Immature natural killer cell (primary cell): ENCODE data around the gene DNAJC1. TPM values are rescaled to one million over a fixed set of nuclear protein-coding genes. Genes with fewer than 3 reads are reported as not detected.

Experiments used
- DNase-seq, 3 donors: peaks; one replicate each; pipeline ENCODE4 v3.0.0; 2022; ENCODE audit warnings: mixed read lengths in 1 of 3
- H3K27ac Mint-ChIP-seq, 6 donors: one replicate each; pipeline ENCODE4 v1.8.0; 2020; ENCODE audit warnings: mixed read lengths in 6 of 6, mild to moderate bottlenecking in 5 of 6, inconsistent platforms in 4 of 6, moderate library complexity in 3 of 6
- H3K27me3 Mint-ChIP-seq, 3 donors: one replicate each; pipeline ENCODE4 v1.8.0; 2020 to 2021; ENCODE audit warnings: low read depth in 3 of 3, mild to moderate bottlenecking in 3 of 3, mixed read lengths in 3 of 3, moderate library complexity in 3 of 3, inconsistent platforms in 1 of 3
- H3K36me3 Mint-ChIP-seq, 3 donors: one replicate each; pipeline ENCODE4 v1.8.0; 2020; ENCODE audit warnings: mixed read lengths in 3 of 3, inconsistent platforms in 2 of 3, mild to moderate bottlenecking in 2 of 3
- H3K4me1 Mint-ChIP-seq, 2 donors: one replicate each; pipeline ENCODE4 v1.8.0; 2020; ENCODE audit warnings: inconsistent platforms in 2 of 2, mild to moderate bottlenecking in 2 of 2, mixed read lengths in 2 of 2, moderate library complexity in 1 of 2
- H3K4me3 Mint-ChIP-seq, 5 donors: one replicate each; pipeline ENCODE4 v1.8.0; 2020; ENCODE audit warnings: mild to moderate bottlenecking in 5 of 5, mixed read lengths in 5 of 5, inconsistent platforms in 3 of 5, moderate library complexity in 3 of 5
- H3K9me3 Mint-ChIP-seq, 6 donors: one replicate each; pipeline ENCODE4 v1.8.0; 2020; ENCODE audit warnings: mild to moderate bottlenecking in 6 of 6, mixed read lengths in 6 of 6, inconsistent platforms in 4 of 6, moderate library complexity in 3 of 6
- polyA plus RNA-seq, 3 donors: library from polyadenylated mRNA; unstranded; fragments of 300-500 nt; fragmentation: Illumina TruSeq; gene quantifications; one replicate each; pipeline ENCODE4 v1.2.3, GENCODE V29; 2021

Gene DNAJC1
- polyA plus RNA-seq, 3 donors from 2014 or later, result 25.6 to 69.3 (median 67.4) TPM

- DNase-seq, result no peak
- H3K4me1 Mint-ChIP-seq, result peaks cover 18 to 58% of the 10 kb centered on the region in 2 donors
- H3K9me3 Mint-ChIP-seq, result peaks cover 0 to 5% (median under 1%) of the 10 kb centered on the region in 6 donors
- H3K27ac Mint-ChIP-seq, result no peak overlapping the region
- H3K27me3 Mint-ChIP-seq, result peaks cover 0 to 1% (median 0%) of the 10 kb centered on the region in 3 donors
- no peak overlapping the region for H3K4me3 Mint-ChIP-seq
- peaks cover 4 to 14% (median 5%) of the 10 kb centered on the region in 3 donors for H3K36me3 Mint-ChIP-seq
These were observed 33.9 kb downstream of the DNAJC1 start for GRCh38 chr10:21969326-21970287.

DNA sequence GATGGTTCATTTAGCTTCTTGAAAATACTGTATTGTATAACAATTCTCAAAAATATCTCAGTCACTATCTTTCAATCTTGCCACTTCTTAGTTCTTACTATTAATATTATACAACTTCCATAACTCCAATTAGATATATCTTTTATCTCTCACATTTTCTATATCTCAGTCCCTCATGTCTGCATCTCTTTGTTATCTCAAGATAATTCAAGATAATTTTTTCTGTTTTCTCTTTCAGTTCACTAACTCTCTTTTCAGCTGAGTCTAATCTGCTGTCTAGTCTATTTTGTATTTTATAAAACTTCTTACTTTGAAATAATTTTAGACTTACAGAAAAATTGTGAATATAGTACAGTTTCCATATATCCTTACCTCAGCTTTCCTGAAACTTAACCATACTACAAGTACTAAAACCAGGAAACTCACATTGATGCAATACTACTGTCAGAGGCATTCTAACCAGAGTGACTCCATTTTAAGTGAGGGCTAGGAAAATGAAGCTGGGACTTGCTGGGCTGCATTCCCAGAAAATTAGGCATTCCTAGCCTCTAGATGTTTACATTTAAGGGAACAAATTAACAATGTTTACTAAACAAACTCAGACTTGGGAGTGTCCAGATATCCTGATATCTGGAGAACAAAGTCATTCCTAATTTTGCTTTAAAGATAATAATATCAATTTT lies 38.4 kb downstream of the DNAJC1 start:
- DNase-seq, result no peak
- Mint-ChIP-seq H3K4me1 (peaks cover 27 to 59% of the 10 kb centered on the region in 2 donors), H3K27me3 (peaks cover 0 to 3% (median 0%) of the 10 kb centered on the region in 3 donors), H3K4me3 (no peak overlapping the region), H3K36me3 (peaks cover 4 to 14% (median 5%) of the 10 kb centered on the region in 3 donors), H3K27ac (no peak overlapping the region), H3K9me3 (peaks cover 0 to 5% (median under 1%) of the 10 kb centered on the region in 6 donors)

GRCh38 chr10:21962358-21962757 lies 41.2 kb downstream of the DNAJC1 start:
- Mint-ChIP-seq H3K27ac (no peak overlapping the region), H3K9me3 (peaks cover 0 to 5% (median under 1%) of the 10 kb centered on the region in 6 donors), H3K36me3 (peaks cover 4 to 14% (median 4%) of the 10 kb centered on the region in 3 donors), H3K4me3 (no peak overlapping the region), H3K27me3 (peaks cover 0 to 6% (median 0%) of the 10 kb centered on the region in 3 donors), H3K4me1 (peaks cover 30 to 66% of the 10 kb centered on the region in 2 donors)
- no peak for DNase-seq

- peaks cover 0 to 5% (median under 1%) of the 10 kb centered on the region in 6 donors for H3K9me3 Mint-ChIP-seq
- H3K27me3 Mint-ChIP-seq, result peaks cover 0 to 6% (median 0%) of the 10 kb centered on the region in 3 donors
- no peak overlapping the region for H3K4me3 Mint-ChIP-seq
- peak overlapping the region in 1 of 6 donors; percentile 17 for H3K27ac Mint-ChIP-seq
- peaks cover 0 to 9% (median 4%) of the 10 kb centered on the region in 3 donors for H3K36me3 Mint-ChIP-seq
- H3K4me1 Mint-ChIP-seq, result peaks cover 27 to 64% of the 10 kb centered on the region in 2 donors
- DNase-seq, result no peak
These were observed 41.7 kb downstream of the DNAJC1 start for GRCh38 chr10:21961847-21962246.

GRCh38 chr10:21959998-21960397 lies 43.5 kb downstream of the DNAJC1 start:
- Mint-ChIP-seq H3K27ac (peak overlapping the region in 2 of 6 donors; percentile 36 to 51), H3K4me3 (no peak overlapping the region), H3K4me1 (peaks cover 27 to 67% of the 10 kb centered on the region in 2 donors), H3K9me3 (no peaks in the 10 kb centered on the region), H3K27me3 (peaks cover 0 to 6% (median 0%) of the 10 kb centered on the region in 3 donors), H3K36me3 (peaks cover 0 to 3% (median 2%) of the 10 kb centered on the region in 3 donors)
- DNase-seq, result no peak

DNA sequence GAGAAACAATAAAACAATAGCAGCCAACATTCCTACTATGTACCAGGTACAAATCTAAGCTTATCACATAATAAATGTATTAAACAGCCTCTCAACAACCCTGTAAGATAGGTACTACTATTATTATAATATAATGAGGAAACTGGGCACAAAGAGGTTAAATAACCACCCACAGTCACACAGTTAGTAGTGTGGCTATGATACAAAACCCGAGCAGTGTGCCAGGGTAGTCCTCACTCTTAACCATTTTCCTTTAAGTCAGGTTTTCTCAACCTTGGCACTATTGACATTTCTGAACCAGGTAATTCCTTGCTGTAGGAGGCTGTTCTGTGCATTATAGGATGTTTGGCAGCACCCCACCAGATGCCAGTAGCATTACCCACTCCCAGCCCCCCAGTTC lies 48.8 kb downstream of the DNAJC1 start:
- peaks cover 0 to 4% (median 0%) of the 10 kb centered on the region in 3 donors for H3K27me3 Mint-ChIP-seq
- H3K4me3 Mint-ChIP-seq, result no peak overlapping the region
- DNase-seq, result no peak
- no peaks in the 10 kb centered on the region for H3K36me3 Mint-ChIP-seq
- no peaks in the 10 kb centered on the region for H3K9me3 Mint-ChIP-seq
- H3K4me1 Mint-ChIP-seq, result peaks cover 10 to 43% of the 10 kb centered on the region in 2 donors
- no peak overlapping the region for H3K27ac Mint-ChIP-seq

GRCh38 chr10:21954132-21954531 lies 49.4 kb downstream of the DNAJC1 start:
- no peaks in the 10 kb centered on the region for H3K36me3 Mint-ChIP-seq
- peaks cover 0 to 4% (median 0%) of the 10 kb centered on the region in 3 donors for H3K27me3 Mint-ChIP-seq
- H3K27ac Mint-ChIP-seq, result no peak overlapping the region
- H3K9me3 Mint-ChIP-seq, result no peaks in the 10 kb centered on the region
- no peak for DNase-seq
- H3K4me3 Mint-ChIP-seq, result no peak overlapping the region
- peaks cover 10 to 41% of the 10 kb centered on the region in 2 donors for H3K4me1 Mint-ChIP-seq

GRCh38 chr10:21953585-21954057 lies 49.9 kb downstream of the DNAJC1 start:
- DNase-seq, result peak in 2 of 3 donors; percentile 7 to 31
- Mint-ChIP-seq H3K4me3 (no peak overlapping the region), H3K36me3 (no peaks in the 10 kb centered on the region), H3K27ac (no peak overlapping the region), H3K9me3 (no peaks in the 10 kb centered on the region), H3K4me1 (peaks cover 10 to 41% of the 10 kb centered on the region in 2 donors), H3K27me3 (no peaks in the 10 kb centered on the region)

DNA sequence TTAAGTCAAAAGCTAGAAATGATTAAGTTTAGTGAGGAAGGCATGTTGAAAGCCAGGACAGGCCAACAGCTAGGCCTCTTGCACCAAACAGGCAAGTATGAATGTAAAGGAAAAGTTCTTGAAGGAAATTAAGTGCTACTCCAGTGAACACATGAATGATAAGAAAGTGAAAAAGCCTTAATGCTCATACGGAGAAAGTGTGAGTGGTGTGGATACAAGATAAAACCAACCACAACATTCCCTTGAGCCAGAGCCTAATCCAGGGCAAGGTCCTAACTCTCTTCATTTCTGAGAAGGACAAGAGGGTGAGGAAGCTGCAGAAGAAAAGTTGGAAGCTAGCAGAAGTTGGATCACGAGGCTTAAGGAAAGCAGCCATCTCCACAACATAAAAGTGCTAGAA lies 53.0 kb downstream of the DNAJC1 start:
- Mint-ChIP-seq H3K9me3 (no peaks in the 10 kb centered on the region), H3K27ac (peak overlapping the region in 2 of 6 donors; percentile 4 to 62), H3K4me1 (peaks cover 9 to 42% of the 10 kb centered on the region in 2 donors), H3K4me3 (no peak overlapping the region), H3K27me3 (no peaks in the 10 kb centered on the region), H3K36me3 (no peaks in the 10 kb centered on the region)
- DNase-seq, result no peak

- no peak overlapping the region for H3K27ac Mint-ChIP-seq
- no peaks in the 10 kb centered on the region for H3K9me3 Mint-ChIP-seq
- H3K4me3 Mint-ChIP-seq, result no peak overlapping the region
- H3K36me3 Mint-ChIP-seq, result no peaks in the 10 kb centered on the region
- no peak for DNase-seq
- H3K4me1 Mint-ChIP-seq, result peaks cover 35 to 60% of the 10 kb centered on the region in 2 donors
- no peaks in the 10 kb centered on the region for H3K27me3 Mint-ChIP-seq
These were observed 56.6 kb downstream of the DNAJC1 start for GRCh38 chr10:21946946-21947345.

- H3K36me3 Mint-ChIP-seq, result no peaks in the 10 kb centered on the region
- peaks cover 33 to 63% of the 10 kb centered on the region in 2 donors for H3K4me1 Mint-ChIP-seq
- peaks cover 0 to 3% (median 0%) of the 10 kb centered on the region in 3 donors for H3K27me3 Mint-ChIP-seq
- no peaks in the 10 kb centered on the region for H3K9me3 Mint-ChIP-seq
- no peak overlapping the region for H3K4me3 Mint-ChIP-seq
- peak overlapping the region in 2 of 6 donors; percentile 55 to 78 for H3K27ac Mint-ChIP-seq
- no peak for DNase-seq
These were observed 58.7 kb downstream of the DNAJC1 start for GRCh38 chr10:21944727-21945386.

DNA sequence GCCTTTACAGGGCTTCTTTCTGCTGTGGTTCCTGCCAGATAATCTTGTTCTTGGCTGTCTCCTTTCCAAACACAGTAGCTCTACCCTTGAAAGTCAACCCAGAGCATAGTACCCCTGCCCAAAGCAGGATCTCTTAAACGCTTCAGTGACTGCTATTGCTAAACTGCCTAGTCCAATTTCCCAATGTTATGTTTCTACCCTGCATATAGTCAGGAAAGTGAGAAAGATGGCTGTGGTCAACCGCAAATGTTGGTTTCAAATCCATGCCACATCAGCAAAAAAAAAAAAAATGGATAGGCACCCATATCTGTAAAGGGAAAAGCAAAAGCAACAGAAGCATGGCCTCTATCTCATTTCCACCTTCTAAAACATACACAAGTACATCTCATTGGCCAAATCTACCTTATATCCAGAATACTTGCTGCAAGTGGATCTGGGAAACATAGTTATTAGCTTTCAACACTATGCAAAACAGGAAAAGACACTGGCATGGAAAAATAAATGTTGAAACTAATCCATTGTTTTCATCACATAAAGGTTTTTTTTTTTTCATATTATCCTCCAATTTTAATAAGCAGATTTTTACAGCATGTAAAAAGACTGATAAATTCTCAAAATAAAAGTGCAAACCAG lies 59.8 kb downstream of the DNAJC1 start:
- no peak for DNase-seq
- Mint-ChIP-seq H3K4me1 (peaks cover 42 to 71% of the 10 kb centered on the region in 2 donors), H3K9me3 (no peaks in the 10 kb centered on the region), H3K36me3 (peaks cover 0 to 3% (median 0%) of the 10 kb centered on the region in 3 donors), H3K4me3 (no peak overlapping the region), H3K27ac (peak overlapping the region in 1 of 6 donors; percentile 25), H3K27me3 (peaks cover 0 to 3% (median 0%) of the 10 kb centered on the region in 3 donors)
